GM18508 (cell line): ENCODE measurements around the gene CYBC1.

Experiments used
- ATAC-seq: cut with Tn5 transposase; IDR thresholded peaks from one replicate; pipeline ENCODE4 v1.9.1; 2021; ENCODE audit warnings: moderate number of reproducible peaks; ENCODE audit not compliant: insufficient read depth, unreplicated experiment

CYBC1 gene

GRCh38 chr17:82449883-82450356 lies 632 bp downstream of the CYBC1 start:
- no peak for ATAC-seq

GRCh38 chr17:82449131-82449882 lies 1.2 kb downstream of the CYBC1 start:
- ATAC-seq = peak; percentile 53

DNA sequence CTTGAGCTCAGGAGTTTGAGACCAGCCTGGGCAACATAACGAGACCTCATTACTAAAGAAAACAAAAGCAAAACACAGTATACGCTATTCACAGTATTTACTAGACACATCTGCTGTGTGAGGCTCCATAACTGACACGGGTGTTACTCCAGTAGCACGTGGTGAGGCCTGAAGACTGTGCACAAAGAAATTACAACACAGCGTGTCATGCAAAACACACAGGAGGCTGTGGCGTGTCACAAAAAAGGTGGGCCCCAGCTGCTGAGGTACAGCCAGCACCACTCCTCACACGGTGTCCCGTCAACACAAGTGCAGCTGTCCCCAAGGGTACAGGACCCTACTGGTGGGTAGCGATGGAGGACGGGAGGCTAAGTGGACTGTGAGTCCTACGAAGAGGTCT lies 2.7 kb downstream of the CYBC1 start:
- no peak for ATAC-seq

DNA sequence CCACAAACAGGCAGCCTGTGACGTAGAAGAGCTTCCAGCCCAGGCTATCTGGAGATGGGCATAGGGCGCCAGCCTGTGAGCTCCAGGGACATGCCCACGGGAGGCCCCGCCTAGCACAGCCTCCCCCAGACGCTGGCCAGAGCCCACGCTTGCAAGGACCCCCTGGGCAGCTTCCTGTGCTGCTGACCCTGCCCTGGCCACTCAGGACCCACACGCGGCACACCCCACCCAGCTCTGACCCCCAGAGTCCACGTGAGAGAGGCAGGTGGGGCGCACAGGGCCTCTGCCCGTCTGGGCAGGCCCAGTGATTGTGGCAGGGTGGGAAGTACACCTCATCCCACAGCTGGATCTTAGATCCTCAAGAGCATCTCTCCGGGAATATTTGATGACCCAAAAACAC lies 3.9 kb downstream of the CYBC1 start:
- no peak for ATAC-seq

GRCh38 chr17:82446124-82446523 lies 4.4 kb downstream of the CYBC1 start:
- no peak for ATAC-seq

DNA sequence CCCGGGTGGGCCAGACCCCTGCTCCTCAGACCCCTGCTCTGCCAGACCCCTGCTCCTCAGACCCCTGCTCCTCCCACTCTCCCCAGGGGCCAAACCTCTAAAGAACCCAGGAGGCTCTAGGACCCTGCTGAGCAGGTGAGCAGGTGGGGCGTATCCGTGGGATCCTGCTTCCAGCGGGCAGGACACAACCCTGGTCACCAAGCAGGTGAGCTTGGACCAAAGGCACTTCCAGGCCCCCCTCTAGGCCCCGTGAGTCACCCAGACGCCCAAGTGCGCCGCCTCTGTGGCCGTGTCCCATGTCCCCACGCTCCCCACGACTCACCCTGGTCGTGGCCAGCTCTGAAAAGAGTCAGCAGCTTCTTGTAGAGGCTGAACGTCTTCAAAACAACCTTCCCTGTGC lies 5.0 kb downstream of the CYBC1 start:
- no peak for ATAC-seq

DNA sequence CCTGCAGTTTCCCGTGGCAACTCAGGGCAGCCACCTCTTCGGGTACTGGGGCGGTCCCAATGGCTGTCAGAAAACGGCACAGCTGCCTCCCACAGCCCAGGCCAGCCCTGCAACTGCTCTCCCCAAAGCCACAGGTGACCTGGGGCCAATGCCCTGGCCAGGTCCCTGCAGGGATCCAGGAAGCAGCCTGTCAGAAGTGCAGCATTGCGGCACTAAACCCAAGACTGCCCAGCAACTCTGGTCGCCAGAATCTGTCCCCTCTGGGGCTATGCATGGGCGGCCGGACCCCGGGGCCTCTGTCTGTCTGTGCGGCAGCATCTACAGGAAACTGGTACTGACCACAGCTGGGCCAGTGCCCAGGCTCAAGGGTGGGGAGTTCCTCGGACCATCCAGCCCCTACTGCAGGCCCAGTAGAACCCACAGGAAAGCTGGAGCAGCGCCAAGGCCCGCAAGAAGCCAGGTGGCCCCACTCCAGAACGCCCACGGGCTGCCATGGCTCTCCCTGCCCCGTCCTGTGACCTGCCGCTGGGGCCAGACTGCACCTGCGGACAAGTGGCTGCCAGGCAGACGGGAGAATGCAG lies 5.5 kb downstream of the CYBC1 start:
- no peak for ATAC-seq

DNA sequence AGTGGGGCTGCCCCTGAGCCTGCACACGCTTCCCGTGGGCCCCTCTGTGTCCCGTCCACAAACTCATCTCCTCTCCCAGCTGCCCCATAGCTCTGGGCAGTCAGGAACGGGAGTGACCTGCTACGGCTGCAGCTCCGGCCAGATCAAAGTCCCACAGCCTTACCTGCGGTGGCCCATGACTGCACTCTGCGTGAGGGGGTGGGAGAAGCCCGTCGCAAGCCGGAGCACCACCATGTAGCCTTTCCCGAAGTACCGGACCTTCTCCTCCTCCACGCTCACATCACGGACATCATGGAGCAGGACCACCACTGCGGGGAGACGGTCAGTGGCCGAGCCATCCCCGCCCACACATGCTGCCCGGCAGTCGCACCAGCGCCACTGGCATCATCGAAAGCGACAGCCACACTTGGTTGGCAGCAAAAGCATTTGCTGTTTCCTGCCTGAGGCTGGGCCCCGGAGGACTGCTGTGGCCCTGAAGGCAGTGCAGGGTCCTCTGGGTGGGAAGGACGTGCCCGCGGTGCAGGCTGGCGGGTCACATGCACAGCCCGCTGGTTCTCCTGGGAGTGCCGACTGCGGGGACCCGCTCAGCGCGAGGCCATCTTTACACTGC lies 6.2 kb downstream of the CYBC1 start:
- ATAC-seq = no peak

- no peak for ATAC-seq
Observed at GRCh38 chr17:82443465-82444283, 6.9 kb downstream of the CYBC1 start.

GRCh38 chr17:82442643-82443464 lies 7.7 kb downstream of the CYBC1 start:
- ATAC-seq = no peak

- ATAC-seq = no peak
Observed at GRCh38 chr17:82441691-82442487, 8.7 kb downstream of the CYBC1 start.

GRCh38 chr17:82440991-82441627 lies 9.4 kb downstream of the CYBC1 start:
- ATAC-seq = no peak

DNA sequence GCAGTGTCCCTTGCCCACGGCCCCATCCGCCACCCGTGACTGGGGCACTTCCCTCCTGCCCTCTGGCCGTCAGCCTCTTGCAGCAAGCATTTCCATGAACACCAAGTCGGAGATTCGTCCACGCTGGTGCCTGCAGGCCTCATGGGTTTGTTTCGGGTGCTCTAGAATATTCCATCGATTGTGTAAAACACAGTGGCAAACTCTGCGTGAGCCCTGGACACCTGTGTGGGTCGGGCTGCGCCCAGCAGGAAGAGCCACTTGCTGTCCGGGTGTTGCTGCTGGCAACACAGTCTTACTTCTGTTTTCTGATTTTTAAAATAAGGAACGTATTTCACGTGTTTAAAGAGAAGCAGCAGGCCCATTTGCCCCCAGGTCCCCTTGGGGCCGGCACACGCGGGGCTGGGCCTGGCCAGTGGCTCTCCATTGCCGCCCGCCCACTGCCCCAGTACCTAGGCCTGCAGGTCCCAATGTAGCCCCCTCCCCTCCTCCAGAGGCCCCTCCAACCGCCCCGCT lies 10.0 kb downstream of the CYBC1 start:
- no peak for ATAC-seq

- ATAC-seq = no peak
Observed at GRCh38 chr17:82439829-82440365, 10.7 kb downstream of the CYBC1 start.

GRCh38 chr17:82439194-82439828 lies 11.2 kb downstream of the CYBC1 start:
- no peak for ATAC-seq

- no peak for ATAC-seq
Observed at GRCh38 chr17:82438401-82439193, 12.0 kb downstream of the CYBC1 start.

DNA sequence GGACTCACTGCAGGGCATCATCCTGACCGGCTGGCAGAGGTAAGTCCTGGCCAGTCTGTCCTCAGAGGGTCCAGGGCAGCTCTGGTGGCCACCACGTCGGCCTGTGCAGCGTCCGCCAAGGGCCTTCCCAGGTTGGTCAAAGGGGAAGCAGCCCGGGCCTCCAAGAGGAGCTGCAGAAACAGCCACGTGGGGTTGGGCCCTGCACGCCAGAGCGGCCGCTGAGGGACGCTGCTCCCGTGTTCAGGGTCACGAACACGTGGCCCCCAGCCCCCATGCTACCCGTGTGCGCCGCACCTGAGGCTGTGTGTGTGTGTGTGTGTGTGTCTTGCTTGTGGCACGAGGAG lies 13.3 kb downstream of the CYBC1 start:
- ATAC-seq = no peak
